ENCODE results near the gene CAPN11.
A peak's percentile ranks its signal among the peaks of the same experiment; 100 is the strongest.

Gene CAPN11

GRCh38 chr6:44223319-44224028 lies 64.9 kb downstream of the CAPN11 start, which contains the start of gene SLC29A1:
Gene SLC29A1, plus strand, starts transcription at chr6:44223595. Its CDS starts 3,719 bp downstream, at chr6:44227314.
- Histone ChIP-seq H3K27ac (ENCODE audit: low read length) (peak within 1 kb of the TSS; percentile 49), H2AFZ (ENCODE audit: low read depth, low read length) (0 out of 2 replicates have a peak within 1 kb of the TSS, but pooled peaks have one; percentile 49), H3K36me3 (replicated peaks; ENCODE audit: low read depth, low read length) (peaks cover 21% of the 10 kb centered on the region), H4K20me1 (ENCODE audit: insufficient read depth, low read length) (peaks cover 37% of the 10 kb centered on the region), H3K4me3 (ENCODE audit: low read length) (peak within 1 kb of the TSS; percentile 83), H3K79me2 (ENCODE audit: low read length) (peaks cover 54% of the 10 kb centered on the region), H3K9me3 (ENCODE audit: insufficient read depth, low read length) (no peaks in the 10 kb centered on the region), H3K4me1 (ENCODE audit: low read length) (peaks cover 57% of the 10 kb centered on the region), H3K4me2 (ENCODE audit: low read length) (peak within 1 kb of the TSS; percentile 96), H3K9ac (ENCODE audit: low read length) (peak within 1 kb of the TSS; percentile 79), H3K27me3 (ENCODE audit: low read depth, low read length) (no peaks in the 10 kb centered on the region)
- TF ChIP-seq, protein P1, sequence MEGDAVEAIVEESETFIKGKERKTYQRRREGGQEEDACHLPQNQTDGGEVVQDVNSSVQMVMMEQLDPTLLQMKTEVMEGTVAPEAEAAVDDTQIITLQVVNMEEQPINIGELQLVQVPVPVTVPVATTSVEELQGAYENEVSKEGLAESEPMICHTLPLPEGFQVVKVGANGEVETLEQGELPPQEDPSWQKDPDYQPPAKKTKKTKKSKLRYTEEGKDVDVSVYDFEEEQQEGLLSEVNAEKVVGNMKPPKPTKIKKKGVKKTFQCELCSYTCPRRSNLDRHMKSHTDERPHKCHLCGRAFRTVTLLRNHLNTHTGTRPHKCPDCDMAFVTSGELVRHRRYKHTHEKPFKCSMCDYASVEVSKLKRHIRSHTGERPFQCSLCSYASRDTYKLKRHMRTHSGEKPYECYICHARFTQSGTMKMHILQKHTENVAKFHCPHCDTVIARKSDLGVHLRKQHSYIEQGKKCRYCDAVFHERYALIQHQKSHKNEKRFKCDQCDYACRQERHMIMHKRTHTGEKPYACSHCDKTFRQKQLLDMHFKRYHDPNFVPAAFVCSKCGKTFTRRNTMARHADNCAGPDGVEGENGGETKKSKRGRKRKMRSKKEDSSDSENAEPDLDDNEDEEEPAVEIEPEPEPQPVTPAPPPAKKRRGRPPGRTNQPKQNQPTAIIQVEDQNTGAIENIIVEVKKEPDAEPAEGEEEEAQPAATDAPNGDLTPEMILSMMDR (IDR thresholded peaks at IDR 0.05; ENCODE audit: low read depth, low read length), result no peak; the same call in 1 of the 2 replicates
- TF ChIP-seq EZH2phosphoT487 (IDR thresholded peaks at IDR 0.05; ENCODE audit: low read depth), result no peak

DNA sequence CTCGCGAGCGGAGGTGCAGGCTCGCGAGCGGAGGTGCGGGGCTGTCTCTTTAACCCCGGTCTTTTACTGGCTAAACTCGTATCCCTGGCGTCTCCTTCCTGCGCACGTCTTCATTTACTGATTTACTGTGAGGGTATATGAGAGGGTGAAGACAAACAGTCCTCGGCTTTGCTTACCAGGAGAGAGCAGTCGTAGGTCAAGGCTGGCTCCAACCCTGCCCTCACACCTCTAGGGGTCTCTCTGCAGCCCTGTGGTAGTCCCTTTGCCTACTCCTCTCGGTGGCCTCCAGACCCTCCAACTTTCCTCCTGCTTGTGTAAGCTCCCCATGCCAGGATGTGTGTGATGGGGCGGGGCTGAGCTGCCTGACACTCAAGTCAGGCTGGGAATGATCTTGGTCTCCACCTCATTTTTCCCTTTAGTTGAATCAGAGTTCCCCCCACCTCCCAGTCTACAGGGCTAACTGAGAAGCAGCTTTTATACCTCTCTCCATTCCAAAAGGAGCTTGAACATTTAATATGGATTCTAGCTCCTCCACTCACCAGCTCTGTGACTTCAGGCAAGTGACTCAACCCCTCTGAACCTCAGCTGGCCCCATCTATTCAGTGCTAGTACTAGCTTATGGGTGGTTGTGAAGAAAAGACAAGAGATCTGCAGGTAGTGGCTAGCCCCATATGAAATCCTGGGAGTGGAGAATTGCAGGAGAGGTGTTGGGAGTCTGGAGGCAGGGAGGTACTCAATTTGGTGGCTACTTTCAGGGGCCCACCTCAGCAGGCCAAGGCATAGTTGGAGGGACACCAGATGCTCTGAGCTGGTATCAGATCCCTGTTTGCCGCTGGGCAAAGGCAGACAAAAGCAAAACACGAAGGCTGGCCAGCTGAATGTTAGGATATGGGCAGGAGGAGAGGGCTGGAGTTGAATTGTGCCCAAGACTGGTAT lies 65.7 kb downstream of the CAPN11 start:
- Histone ChIP-seq H3K36me3 (replicated peaks; ENCODE audit: low read depth, low read length) (peaks cover 28% of the 10 kb centered on the region), H3K27ac (ENCODE audit: low read length) (peak overlapping the region; percentile 49), H3K4me3 (ENCODE audit: low read length) (peak overlapping the region; percentile 83), H2AFZ (ENCODE audit: low read depth, low read length) (no peak overlapping the region), H4K20me1 (ENCODE audit: insufficient read depth, low read length) (peaks cover 44% of the 10 kb centered on the region), H3K27me3 (ENCODE audit: low read depth, low read length) (no peaks in the 10 kb centered on the region), H3K9ac (ENCODE audit: low read length) (peak overlapping the region; percentile 79), H3K9me3 (ENCODE audit: insufficient read depth, low read length) (no peaks in the 10 kb centered on the region), H3K4me2 (ENCODE audit: low read length) (peak overlapping the region; percentile 96), H3K4me1 (ENCODE audit: low read length) (peaks cover 49% of the 10 kb centered on the region), H3K79me2 (ENCODE audit: low read length) (peaks cover 57% of the 10 kb centered on the region)
- TF ChIP-seq, protein P1 (IDR thresholded peaks at IDR 0.05; ENCODE audit: low read depth, low read length), result peak; percentile 45
- no peak for TF ChIP-seq EZH2phosphoT487 (IDR thresholded peaks at IDR 0.05; ENCODE audit: low read depth)

- H3K4me3 ChIP-seq (ENCODE audit: low read length), result peak overlapping the region; percentile 83
- TF ChIP-seq, protein P1 (IDR thresholded peaks at IDR 0.05; ENCODE audit: low read depth, low read length), result no peak
- peaks cover 45% of the 10 kb centered on the region for H4K20me1 ChIP-seq (ENCODE audit: insufficient read depth, low read length)
- H3K79me2 ChIP-seq (ENCODE audit: low read length), result peaks cover 57% of the 10 kb centered on the region
- H3K9me3 ChIP-seq (ENCODE audit: insufficient read depth, low read length), result no peaks in the 10 kb centered on the region
- H3K27me3 ChIP-seq (ENCODE audit: low read depth, low read length), result no peaks in the 10 kb centered on the region
- H3K4me1 ChIP-seq (ENCODE audit: low read length), result peaks cover 48% of the 10 kb centered on the region
- H2AFZ ChIP-seq (ENCODE audit: low read depth, low read length), result no peak overlapping the region
- peaks cover 33% of the 10 kb centered on the region for H3K36me3 ChIP-seq (replicated peaks; ENCODE audit: low read depth, low read length)
- H3K4me2 ChIP-seq (ENCODE audit: low read length), result peak overlapping the region; percentile 96
- H3K27ac ChIP-seq (ENCODE audit: low read length), result peak overlapping the region; percentile 49; the same call in 1 of the 2 replicates
- H3K9ac ChIP-seq (ENCODE audit: low read length), result peak overlapping the region; percentile 79
Measured at GRCh38 chr6:44224965-44225305, 66.3 kb downstream of the CAPN11 start.

All from OCI-LY3 (cell line).